Measurements from ENCODE around the gene PRR36.

The PRR36 gene

DNA sequence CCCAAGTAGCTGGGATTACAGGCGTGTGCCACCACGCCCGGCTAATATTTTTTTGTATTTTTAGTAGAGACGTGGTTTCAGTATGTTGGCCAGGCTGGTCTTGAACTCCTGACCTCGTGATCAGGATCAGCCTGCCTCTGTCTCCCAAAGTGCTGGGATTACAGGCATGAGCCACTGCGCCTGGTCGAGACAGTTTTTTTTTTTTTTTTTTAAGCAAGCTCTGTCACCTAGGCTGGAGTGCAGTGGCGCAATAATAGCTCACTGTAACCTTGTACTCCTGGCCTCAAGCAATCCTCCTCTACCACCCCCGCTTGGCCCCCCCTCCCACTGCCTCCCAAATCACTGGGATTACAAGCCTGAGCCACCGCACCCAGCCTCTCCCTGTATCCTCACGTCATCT, 23.1 kb upstream of the PRR36 start:
- no peak for DNase-seq

DNA sequence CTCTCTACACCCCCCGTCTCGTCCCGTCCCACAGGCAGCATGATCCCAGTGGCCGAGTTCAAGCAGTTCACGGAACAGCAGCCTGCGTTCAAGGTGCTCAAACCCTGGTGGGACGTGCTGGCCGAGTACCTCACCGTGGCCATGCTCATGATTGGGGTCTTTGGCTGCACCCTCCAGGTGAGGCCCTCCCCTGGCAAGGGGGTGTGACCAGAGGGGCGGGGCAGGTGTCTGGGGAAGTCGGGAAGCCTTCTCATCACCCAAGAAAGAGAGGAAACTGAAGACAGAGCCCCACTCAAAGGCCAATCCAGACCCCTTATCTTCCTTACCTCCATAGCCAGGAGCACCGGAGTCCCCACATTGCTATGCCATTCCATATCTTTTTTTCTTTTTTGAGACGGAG, 21.4 kb upstream of the PRR36 start:
- no peak for DNase-seq

DNA sequence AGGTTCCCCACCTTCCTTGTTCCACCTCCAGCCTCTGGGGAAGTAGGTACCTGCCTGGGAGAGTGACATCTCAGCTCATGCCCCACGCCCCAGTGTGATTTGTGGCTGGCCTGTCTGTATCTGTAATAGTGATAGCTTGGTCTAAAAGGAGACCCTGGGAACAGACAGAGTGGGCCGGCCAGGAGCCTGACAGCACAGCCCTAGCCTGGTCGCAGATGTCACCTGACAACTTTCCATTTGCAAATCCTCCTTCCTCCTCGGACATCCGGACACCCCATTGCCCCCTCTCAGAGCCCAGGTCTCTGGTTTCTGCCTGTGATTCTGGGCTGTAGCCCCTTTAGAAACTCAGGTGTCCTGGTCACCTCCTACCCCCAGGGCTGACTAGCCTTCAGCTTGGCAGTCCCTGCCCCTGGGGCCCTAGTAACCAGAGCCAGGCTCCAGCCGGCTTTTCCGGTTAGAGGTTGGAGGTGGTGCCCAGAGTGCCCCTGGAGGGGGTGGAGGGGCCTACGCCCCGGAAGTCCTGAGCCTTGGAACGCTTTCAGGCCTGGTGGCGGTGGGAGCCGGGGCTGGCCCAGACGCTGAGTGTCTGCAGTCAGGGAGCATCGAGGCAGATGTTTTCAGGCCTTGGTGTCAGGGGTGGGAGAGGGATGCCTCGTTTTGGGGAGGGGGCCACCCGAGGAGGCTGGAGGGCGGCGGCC, 20.6 kb upstream of the PRR36 start:
- DNase-seq = no peak

DNA sequence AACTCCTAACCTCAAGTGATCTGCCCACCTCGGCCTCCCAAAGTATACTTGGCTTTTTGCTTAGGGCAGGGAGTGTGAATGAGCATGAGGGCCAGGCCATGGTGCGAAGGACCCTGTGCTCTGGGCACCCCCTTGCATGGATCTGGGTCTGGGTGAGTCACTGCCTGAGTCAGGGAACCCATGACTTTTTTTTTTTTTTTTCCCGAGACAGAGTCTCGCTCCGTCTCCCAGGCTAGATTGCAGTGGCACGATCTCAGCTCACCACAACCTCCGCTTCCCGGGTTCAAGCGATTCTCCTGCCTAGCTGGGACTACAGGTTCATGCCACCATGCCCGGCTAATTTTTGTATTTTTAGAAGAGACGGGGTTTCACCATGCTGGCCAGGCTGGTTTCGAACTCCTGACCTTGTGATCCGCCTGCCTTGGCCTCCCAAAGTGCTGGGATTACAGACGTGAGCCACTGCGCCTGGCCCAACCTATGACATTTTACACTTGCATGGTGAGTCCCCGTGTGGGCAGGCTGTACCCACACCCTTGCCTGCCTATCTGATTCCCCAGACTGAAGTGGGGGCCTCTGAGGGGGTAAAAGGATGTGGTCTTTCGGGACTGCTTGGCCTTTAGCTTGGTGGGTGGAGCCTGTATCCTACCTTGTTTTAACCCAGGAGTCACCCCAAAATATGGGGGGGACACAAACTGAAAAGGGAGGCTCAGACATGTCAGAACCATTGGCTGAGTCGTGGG, 19.3 kb upstream of the PRR36 start:
- peak; percentile 40 for DNase-seq

DNA sequence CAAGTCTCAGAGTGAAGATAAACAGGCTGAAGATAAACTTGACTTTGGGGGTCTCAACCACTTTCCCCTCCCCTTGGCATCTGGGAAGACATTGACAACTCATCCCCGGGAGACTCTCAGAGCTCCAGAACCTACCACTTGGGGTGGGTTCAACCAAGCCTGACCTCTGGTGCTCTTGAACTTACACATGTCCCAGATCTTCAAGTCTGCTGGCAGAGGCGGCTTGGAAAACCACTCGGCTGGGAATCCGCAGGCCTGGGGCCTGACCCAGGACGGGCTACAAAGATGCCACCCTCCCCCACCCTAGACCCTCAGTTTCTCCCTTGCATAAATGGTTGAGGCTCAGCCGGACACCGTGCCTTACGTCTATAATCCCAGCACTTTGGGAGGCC, 14.6 kb upstream of the PRR36 start:
- DNase-seq = no peak

DNA sequence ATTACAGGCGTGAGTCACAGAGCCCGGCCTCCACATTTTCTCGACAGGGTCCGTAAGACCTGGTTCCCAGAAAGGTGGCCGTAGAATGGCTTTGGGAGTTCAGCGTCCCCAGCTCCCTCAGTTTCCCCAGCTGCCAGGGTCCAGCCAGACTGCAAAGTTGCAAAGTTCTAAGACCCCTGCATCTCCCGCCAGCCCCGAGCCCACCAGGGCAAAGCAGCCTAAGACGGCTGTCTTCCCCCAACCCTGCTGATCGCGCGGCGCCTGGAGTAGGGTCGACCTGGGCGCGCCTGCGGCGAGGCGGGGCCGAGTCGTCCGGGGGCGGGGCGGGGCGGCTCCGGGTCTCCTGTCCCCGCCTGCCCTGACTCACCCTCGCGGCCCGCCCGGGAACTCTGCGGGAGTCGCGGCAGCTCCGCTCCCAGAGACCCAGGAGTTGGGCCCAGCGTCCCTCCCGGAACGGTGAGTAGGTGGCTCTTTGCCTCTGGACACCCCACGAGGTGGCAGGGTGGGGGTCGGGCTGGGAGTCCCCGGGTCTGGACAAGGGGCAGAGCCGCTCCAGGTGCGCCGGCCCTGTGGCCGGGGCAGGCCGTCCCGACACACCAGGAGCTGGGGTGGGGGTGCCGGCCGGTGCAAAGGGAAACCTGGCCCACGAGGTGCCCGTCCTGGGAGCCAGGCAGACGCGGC, 14.1 kb upstream of the PRR36 start, which contains the start of gene LRRC8E:
Gene LRRC8E, plus strand, starts transcription at position 366 of the 681 bp plus-strand sequence. CDS start 7,094 bp downstream, outside the sequence.
- DNase-seq = peak; percentile 74

DNA sequence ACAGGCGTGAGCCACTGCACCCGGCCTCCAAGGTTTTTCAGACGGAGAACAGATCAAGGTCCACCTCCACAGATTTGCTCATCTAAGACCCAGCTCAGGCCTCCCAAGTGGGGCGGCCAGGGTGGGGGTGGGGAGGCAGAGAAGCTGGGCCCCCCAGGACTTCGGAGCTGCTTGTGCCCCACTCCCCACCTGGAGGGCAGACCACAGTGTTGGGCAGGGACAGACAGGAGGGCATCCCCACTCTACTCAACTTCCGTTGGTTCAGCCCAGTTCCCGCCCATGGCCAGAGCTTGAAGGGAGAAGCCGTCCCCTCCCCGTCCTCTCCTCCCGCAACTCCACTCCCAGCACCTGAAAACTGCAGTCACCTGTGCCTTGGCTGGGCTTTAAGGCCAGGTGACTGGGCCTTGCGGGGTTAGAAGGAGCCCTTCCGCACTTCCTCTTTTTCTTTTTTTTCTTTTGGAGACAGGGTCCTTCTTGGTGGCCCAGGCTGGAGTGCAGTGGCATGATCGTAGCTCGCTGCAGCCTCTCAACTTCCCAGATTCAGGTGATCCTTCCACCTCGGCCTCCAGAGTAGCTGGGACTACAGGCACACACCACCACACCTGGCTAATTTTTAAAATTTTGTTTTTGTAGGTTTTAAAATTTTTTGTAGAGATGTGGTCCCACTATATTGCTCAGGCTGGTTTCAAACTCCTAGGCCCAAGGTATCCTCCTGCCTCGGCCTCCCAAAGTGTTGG, 13.4 kb upstream of the PRR36 start:
- DNase-seq = no peak

DNA sequence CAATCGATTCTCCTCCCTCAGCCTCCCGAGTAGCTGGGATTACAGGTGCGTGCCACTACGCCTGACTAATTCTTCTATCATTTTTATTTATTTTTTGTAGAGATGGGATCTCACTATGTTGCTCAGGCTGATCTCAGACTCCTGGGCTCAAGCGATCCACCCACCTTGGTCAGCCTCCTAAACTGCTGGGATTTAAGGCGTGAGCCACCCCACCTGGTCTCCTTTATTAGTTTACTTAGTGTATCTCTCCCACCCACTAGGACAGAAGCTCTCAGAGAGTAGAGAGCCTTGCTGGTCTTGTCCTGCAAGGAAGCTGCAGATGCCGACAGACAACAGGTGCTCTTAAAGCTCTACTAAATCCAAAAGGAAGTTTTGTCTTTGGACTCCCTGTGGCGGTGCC, 11.6 kb upstream of the PRR36 start:
- no peak for DNase-seq

DNA sequence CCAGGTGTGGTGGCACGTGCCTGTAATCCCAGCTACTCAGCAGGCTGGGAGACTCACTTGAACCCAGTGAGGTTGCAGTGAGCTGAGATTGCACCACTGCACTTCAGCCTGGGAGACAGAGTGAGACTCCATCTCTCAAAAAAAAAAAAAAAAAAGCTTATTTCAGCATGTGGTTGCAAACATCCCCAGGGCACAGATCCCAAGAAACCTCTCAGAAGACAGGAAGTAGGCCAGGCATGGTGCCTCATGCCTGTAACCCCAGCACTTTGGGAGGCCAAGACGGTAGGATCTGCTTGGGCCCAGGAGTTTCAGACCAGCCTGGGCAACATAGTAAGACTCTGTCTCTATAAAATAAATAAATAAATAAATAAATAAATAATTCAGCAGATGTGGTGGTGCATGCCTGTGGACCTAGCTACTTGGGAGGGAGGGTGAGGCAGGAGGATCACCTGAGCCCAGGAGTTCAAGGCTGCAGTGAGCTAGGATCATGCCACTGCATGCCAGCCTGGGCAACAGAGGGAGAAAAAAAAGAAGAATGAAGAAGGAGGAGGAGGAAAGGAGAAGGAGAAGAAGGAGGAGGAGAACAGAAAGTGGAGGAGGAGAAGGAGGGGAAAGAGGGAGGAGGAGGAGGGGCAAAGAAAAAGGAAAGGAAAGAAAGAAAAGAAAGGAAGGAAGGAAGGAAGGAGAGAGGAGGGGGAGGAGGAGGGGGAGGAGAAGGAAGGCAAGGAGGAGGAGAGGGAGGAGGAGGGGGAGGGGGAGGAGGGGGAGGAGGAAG, 9.8 kb upstream of the PRR36 start:
- DNase-seq = no peak

DNA sequence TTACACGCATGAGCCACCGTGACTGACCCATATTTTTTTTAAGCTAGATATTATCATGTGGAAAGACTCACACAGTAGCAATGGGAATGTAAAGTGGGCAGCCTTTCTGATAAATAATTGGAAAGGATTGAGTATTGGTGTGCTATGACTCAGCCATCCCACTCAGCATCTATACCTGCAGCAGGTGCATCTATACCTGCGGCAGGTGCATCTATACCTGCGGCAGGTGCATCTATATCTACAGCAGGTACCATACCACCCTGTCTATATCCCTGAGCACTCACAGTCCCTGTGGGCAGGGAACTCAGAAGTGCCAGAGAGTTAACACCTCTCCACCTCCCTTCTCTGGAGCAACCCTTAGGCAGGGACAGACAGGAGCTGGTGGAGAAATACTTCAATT, 8.9 kb upstream of the PRR36 start:
- DNase-seq = no peak

DNA sequence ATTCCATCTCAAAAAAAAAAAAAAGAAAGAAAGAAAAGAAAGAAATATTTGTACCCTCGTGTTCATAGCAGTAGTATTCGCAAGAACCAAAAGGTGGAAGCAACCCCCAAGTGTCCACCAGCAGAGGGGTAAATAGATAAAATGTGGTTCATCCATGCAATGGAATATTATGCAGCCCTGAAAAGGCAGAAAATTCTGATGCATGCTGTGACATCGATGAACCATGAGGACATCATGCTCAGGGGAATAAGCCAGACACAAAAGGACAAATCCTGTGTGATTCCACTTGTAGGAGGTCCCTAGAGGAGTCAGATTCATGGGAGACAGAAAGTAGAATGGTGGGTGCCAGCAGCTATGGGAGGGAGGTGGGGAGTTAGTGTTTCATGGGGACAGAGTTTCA, 7.7 kb upstream of the PRR36 start:
- no peak for DNase-seq

DNA sequence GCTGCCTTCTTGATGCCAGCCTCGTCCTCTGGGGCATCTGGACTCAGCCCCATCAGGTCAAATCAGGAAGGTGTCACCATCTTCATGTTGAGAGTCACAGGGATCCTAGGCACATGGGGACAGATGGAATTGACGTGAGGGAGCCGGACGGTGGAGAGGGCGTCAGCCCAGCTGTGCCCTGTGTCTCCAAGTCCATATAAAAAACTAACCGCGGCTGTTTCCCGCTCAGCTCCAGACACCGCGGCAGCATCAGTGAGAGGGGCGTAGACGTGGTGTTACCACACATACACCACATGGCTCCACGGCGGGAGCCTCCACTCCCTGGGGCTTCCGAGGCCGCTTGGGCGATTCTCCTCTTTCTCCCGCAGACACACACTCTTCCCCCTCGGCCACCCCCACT, 5.6 kb upstream of the PRR36 start:
- DNase-seq = no peak

DNA sequence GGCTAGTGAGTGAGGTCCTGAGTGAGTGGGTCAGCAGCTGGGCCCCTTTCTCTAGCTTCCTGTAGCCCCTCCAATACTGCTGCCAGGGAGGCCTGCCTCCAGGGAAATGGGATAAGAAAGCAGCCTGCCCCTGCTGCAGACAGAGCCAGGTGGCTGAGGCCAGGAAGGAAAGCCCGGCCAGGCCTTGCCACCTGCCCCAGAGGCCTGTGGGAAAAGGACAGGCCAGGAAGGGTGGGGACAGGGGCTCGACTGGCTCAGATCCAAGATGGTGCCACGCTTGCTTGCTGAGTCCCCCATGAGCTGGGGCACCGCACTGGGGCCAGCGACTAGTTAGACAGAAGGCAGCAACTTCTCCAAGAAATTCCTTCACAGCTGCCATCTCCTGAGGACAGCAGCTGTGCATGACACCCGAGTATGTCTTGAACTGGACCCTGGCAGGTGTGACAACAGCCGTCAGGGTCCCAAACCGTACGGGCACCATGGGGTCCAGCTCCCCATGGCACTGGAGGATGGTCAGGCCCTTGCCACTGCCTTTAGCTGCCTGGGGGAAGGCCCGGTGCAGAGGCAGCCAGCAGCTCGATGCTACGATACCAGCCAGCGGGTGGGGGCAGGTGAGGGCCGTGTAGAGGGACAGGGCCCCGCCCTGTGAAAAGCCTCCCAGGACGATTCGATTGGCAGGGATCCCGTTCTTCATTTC, 5.1 kb upstream of the PRR36 start:
- DNase-seq = no peak

DNA sequence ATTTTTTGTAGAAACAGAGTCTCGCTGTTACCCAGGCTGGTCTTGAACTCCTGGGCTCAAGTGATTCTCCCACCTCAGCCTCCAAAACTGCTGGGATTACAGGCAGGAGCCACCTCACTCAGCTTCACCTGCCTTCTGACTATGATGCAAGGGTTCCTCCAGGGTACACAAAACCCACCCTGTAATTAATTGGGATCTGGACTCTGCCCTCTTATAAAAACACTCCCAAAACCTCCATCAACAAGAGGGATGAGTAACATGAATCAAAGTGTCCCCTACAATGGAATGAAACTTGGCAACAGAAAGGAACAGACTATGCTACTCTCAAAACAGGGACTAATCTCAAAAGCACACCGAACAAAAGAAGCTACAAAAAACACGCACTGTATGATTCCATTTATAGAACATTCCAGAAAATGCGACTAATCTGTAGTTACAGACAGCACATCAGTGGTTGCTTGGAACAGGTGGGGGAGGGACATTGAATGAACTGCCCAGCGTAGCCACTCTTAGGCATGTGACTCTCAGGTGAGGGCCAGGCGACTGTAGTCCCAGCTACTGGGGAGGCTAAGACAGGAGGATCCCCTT, 3.2 kb upstream of the PRR36 start:
- no peak for DNase-seq

DNA sequence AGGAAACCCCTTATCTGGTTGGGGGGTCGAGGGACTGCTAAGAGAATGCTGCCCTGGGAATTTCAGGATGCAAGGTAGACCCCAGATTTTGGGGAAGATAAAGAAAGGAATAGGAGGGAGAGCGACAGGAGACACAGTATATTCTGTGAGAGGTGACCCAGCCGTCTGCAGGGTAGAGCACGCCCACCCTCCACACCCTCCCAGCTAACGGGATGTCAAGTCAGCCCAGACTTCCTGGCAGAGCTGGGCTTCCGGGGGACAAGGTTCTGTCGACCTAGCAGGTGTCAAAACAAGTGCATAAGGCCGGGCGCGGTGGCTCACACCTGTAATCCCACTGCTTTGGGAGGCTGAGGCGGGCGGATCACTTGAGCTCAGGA, 695 bp upstream of the PRR36 start:
- DNase-seq = no peak

DNA sequence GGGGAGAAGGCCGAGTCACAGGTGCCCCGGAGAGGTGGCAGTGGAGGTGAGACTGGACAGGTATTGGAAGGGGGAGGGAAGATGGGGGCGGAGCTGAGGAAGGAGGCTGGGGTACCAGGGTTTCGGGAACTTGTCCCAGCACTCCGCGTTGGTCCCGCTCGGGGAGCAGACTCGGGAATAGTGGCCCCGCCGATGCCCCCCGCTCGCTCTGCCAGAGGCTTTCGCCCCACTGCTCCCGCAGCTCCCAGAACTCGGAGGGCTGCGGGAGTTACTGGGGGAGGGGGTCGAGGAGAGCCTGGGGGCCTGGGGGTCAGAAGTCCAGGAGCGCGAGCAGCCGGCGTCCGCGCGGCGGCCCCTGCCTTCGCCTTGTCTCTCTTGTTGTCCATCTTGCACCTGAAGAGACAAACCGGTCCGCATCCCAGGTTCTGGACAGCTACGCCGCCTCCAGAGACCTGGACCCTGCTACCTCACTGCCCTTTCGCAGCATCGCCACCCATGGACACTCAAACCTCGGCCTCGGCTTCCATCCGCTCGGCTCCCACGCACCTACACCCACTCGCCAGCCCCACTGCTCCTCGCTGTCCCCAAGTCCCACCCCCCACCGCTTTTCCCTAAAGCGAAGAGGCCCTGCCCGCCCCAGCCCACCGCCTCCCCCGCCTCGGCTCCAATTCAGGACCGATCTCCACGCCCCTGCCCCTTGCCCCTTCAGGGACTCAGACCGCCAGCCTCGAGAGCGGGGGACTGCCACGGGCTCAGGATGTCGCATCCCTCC, 700 bp downstream of the PRR36 start:
- DNase-seq = no peak

DNA sequence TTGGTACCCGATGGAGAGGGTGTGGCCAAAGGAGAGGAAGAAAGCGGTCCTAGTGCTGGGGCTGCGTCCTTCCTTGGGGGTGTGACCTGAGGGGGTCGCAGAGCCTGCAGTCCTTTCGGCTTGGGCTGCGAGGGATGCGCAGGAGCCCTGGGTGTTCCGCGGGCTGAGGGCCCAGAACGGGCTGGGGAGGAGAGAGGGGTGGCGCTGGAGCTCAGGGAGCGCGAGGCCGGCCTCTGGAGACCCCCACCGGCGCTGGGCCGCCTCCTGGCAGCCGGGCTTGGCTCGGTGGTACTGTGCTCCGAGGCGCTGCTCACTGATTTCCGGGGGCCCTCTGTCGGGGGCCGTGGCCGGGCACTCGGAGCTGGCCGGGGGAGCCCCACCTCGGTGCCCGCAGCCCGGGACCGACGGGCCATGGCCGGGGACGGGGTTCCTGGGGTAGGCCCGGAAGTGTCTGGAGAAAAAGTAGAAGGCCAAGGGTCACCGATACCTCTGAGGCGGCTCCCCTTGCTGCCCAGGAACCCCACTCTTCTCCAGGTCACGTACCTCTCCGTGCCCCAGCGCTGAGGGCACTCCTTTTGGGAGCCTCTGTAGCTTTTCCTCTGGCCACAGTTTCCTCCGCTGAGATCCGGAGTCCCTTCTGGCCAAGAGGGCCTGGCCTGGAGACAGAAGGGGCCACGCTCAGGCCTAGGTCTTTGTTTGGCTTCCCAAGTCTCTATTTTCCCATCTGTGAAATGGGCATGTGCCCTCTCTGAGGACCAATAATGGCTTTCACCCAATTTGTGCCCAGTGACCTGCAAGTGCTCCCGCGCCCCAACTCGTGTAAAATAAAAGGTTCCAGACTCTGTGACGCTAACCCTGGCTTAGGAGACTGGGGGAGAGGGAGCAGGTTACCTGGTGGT, 1.6 kb downstream of the PRR36 start:
- no peak for DNase-seq

DNA sequence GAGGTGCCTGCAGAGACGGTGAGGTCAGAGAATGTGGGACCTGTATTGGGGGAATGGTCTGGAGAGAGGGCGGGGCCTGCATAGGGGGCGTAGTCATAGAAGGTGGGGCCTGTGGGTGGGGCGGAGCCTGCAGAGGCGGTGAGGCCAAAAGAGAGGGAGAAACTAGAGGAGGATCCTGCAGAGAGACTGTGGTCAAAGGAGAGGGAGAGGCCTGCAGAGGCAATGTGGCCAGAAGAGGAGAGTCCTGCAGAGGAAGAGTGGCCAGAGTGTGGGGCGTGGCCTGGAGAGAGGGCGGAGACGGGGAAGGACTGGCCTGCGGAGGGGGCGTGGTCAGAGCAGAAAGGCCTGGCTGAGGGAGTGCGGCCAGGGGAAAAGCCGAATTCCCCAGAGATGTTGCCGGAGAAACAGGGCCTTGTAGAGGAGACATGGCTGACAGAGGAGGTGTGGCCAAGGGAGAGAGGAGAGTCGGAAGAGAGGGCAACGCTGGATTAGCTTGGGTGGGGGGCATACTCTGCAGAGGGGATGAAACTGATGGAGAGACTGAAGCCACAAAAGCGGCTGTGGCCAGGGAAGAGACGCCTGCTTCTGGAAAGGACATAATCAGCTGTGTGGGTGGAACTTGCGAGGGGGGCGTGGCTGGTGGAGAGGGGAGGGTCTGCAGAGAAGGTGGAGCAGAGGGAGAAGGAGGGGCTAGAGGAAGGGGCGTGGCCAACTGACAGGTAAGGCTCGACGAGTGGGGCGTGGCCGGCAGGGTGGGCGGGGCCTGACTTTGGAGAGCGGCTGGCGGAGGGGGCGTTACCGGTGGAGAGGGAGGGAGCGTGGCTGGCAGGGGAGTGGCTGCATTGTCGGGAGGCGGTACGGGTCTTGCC, 2.5 kb downstream of the PRR36 start:
- peak; percentile 95 for DNase-seq
